AG09319 (cell line): Measurements from ENCODE around the gene LSM14B.

Experiments
- DNase-seq: peaks from one replicate; pipeline ENCODE4 v3.0.0-alpha.2; 2010; ENCODE audit warnings: low read depth; ENCODE audit errors: extremely low read depth
- CTCF ChIP-seq: IDR thresholded peaks from 2 replicates; pipeline ENCODE4 v1.5.1; 2011; ENCODE audit warnings: low read depth, mild to moderate bottlenecking, inconsistent platforms, low read length, moderate library complexity

LSM14B gene

GRCh38 chr20:62158088-62158400 is 35.8 kb downstream of the LSM14B start:
- no peak for DNase-seq

GRCh38 chr20:62158541-62158940 is 36.3 kb downstream of the LSM14B start:
- TF ChIP-seq CTCF: no peak

More at GRCh38 chr20:62158088-62158400, 35.8 kb downstream of the LSM14B start:
- TF ChIP-seq CTCF: no peak

GRCh38 chr20:62159052-62159451 is 36.8 kb downstream of the LSM14B start:
- TF ChIP-seq CTCF: no peak

More at GRCh38 chr20:62158541-62158940, 36.3 kb downstream of the LSM14B start:
- DNase-seq: no peak

GRCh38 chr20:62159839-62160238 is 37.6 kb downstream of the LSM14B start:
- DNase-seq: no peak
- no peak for TF ChIP-seq CTCF

More at GRCh38 chr20:62159052-62159451, 36.8 kb downstream of the LSM14B start:
- no peak for DNase-seq

- TF ChIP-seq CTCF: no peak
Measured at GRCh38 chr20:62160253-62160652, 38.0 kb downstream of the LSM14B start.

GRCh38 chr20:62160876-62161275 is 38.6 kb downstream of the LSM14B start:
- no peak for TF ChIP-seq CTCF
- DNase-seq: no peak

More at GRCh38 chr20:62160253-62160652, 38.0 kb downstream of the LSM14B start:
- no peak for DNase-seq

- no peak for TF ChIP-seq CTCF
- DNase-seq: no peak
Measured at GRCh38 chr20:62161347-62161746, 39.1 kb downstream of the LSM14B start.
